Effector memory CD4-positive, alpha-beta T cell (primary cell): Measurements from ENCODE around the gene FARP1.

ENCODE experiments used
- DNase-seq, 3 donors: peaks; one replicate each; pipeline ENCODE4 v3.0.0-alpha.2; 2020
- H3K27ac ChIP-seq: 2 replicates; pipeline ENCODE4 v1.7.0; 2013; ENCODE audit warnings: mild to moderate bottlenecking, low read length, moderate library complexity; ENCODE audit not compliant: insufficient read depth, poor library complexity, severe bottlenecking
- H3K27me3 ChIP-seq: replicated peaks from 2 replicates; pipeline ENCODE4 v1.7.0; 2013; ENCODE audit warnings: mild to moderate bottlenecking, low read length; ENCODE audit not compliant: insufficient read depth, control insufficient read depth, poor library complexity, severe bottlenecking
- H3K36me3 ChIP-seq: 2 replicates; pipeline ENCODE4 v1.7.0; 2013; ENCODE audit warnings: mild to moderate bottlenecking, low read length, moderate library complexity; ENCODE audit not compliant: control insufficient read depth, insufficient read depth
- H3K4me1 ChIP-seq: 2 replicates; pipeline ENCODE4 v1.7.0; 2013; ENCODE audit warnings: low read length, mild to moderate bottlenecking; ENCODE audit not compliant: control insufficient read depth, insufficient read depth, poor library complexity, severe bottlenecking
- H3K4me3 ChIP-seq: 2 replicates; pipeline ENCODE4 v1.7.0; 2013; ENCODE audit warnings: low read length, low read depth, mild to moderate bottlenecking; ENCODE audit not compliant: insufficient read depth, poor library complexity, severe bottlenecking
- H3K9me3 ChIP-seq: 2 replicates; pipeline ENCODE4 v1.7.0; 2013; ENCODE audit warnings: mild to moderate bottlenecking, low read length, moderate library complexity; ENCODE audit not compliant: control insufficient read depth

Gene FARP1

GRCh38 chr13:98199480-98199879, 56.6 kb downstream of the FARP1 start:
- DNase-seq = no peak
- Histone ChIP-seq H3K36me3 (no peaks in the 10 kb centered on the region), H3K4me3 (no peak overlapping the region), H3K4me1 (no peaks in the 10 kb centered on the region), H3K27ac (no peak overlapping the region), H3K27me3 (no peaks in the 10 kb centered on the region), H3K9me3 (no peaks in the 10 kb centered on the region)

GRCh38 chr13:98200211-98200878, 57.5 kb downstream of the FARP1 start:
- no peak for DNase-seq
- H3K27ac ChIP-seq = no peak overlapping the region
- H3K4me1 ChIP-seq = no peaks in the 10 kb centered on the region
- H3K27me3 ChIP-seq = no peaks in the 10 kb centered on the region
- H3K9me3 ChIP-seq = no peaks in the 10 kb centered on the region
- no peaks in the 10 kb centered on the region for H3K36me3 ChIP-seq
- no peak overlapping the region for H3K4me3 ChIP-seq

- H3K36me3 ChIP-seq = no peaks in the 10 kb centered on the region
- H3K9me3 ChIP-seq = no peaks in the 10 kb centered on the region
- H3K4me3 ChIP-seq = no peak overlapping the region
- DNase-seq = no peak
- no peaks in the 10 kb centered on the region for H3K27me3 ChIP-seq
- no peak overlapping the region for H3K27ac ChIP-seq
- H3K4me1 ChIP-seq = no peaks in the 10 kb centered on the region
These were observed 58.3 kb downstream of the FARP1 start for GRCh38 chr13:98201189-98201588.

DNA sequence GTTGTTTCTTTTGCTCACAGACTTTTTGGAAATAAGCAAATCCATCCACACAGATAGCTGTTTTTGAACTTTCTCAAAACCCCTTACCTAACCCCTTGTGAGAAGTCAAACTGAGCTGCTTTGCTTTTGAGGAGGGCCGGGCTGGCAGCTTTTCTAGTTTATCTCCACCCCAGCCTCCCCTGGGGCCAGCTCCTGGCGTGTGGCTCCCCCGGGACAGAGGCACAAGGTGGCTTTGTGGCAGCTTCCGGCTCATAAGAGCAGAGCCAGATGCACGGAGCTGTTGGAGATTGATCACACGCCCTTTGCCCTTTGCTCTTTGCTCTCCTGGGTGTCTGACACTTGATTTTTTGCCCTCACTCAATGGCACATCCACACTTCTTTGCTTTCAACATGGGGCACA, 59.1 kb downstream of the FARP1 start:
- Histone ChIP-seq H3K9me3 (no peaks in the 10 kb centered on the region), H3K36me3 (no peaks in the 10 kb centered on the region), H3K4me3 (no peak overlapping the region), H3K27me3 (no peaks in the 10 kb centered on the region), H3K4me1 (no peaks in the 10 kb centered on the region), H3K27ac (no peak overlapping the region)
- no peak for DNase-seq

- Histone ChIP-seq H3K9me3 (no peaks in the 10 kb centered on the region), H3K4me1 (no peaks in the 10 kb centered on the region), H3K27me3 (no peaks in the 10 kb centered on the region), H3K4me3 (no peak overlapping the region), H3K36me3 (no peaks in the 10 kb centered on the region), H3K27ac (no peak overlapping the region)
- no peak for DNase-seq
These were observed 60.9 kb downstream of the FARP1 start for GRCh38 chr13:98203646-98204326.

GRCh38 chr13:98204546-98204945, 61.7 kb downstream of the FARP1 start:
- Histone ChIP-seq H3K4me1 (no peaks in the 10 kb centered on the region), H3K27me3 (no peaks in the 10 kb centered on the region), H3K36me3 (no peaks in the 10 kb centered on the region), H3K27ac (no peak overlapping the region), H3K9me3 (no peaks in the 10 kb centered on the region), H3K4me3 (no peak overlapping the region)
- no peak for DNase-seq

GRCh38 chr13:98206946-98207345, 64.1 kb downstream of the FARP1 start:
- no peaks in the 10 kb centered on the region for H3K4me1 ChIP-seq
- H3K27me3 ChIP-seq = no peaks in the 10 kb centered on the region
- H3K9me3 ChIP-seq = no peaks in the 10 kb centered on the region
- no peak for DNase-seq
- H3K36me3 ChIP-seq = no peaks in the 10 kb centered on the region
- no peak overlapping the region for H3K27ac ChIP-seq
- no peak overlapping the region for H3K4me3 ChIP-seq

GRCh38 chr13:98207416-98207815, 64.5 kb downstream of the FARP1 start:
- H3K27ac ChIP-seq = no peak overlapping the region
- no peaks in the 10 kb centered on the region for H3K27me3 ChIP-seq
- no peaks in the 10 kb centered on the region for H3K4me1 ChIP-seq
- no peaks in the 10 kb centered on the region for H3K36me3 ChIP-seq
- DNase-seq = no peak
- no peaks in the 10 kb centered on the region for H3K9me3 ChIP-seq
- no peak overlapping the region for H3K4me3 ChIP-seq

DNA sequence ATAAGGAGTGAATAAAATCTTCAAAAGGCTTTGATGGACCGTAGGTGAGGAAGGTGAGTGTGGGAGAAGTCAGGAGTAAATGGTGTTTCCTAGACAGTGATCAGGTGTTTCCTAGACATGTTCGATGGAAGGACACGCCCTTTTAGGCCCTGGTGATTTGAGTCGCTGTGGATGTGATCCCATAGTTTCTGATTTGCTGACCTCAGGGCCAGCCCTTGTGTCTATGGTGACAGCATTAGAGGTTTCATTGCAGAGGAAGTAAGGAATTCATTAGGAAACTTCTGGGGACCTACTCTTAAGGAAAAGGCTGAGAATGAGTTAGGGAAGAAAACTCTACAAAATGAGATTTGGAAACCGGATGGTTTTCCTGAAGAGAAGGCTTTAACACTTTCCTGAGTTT, 65.7 kb downstream of the FARP1 start:
- H3K27ac ChIP-seq = no peak overlapping the region
- H3K4me1 ChIP-seq = no peaks in the 10 kb centered on the region
- no peak for DNase-seq

DNA sequence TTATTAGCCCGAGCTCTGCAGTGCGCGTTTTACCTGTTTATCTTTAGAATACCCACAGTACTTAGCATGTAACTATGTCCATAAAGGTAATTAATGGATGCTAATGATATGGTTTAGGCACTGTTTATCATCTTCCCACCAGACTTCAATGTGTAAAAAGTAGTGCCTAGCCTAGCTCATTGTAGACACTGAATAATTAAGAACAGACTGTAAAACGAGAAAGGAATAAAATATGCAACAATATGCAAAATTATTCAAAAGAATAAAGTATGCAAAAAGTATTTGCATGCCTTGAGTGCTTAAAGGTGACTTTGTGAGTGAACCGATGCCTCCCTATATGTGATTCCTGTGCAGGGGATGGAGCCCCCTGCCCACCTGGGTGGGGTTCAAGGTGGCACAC, 69.9 kb downstream of the FARP1 start:
- Histone ChIP-seq H3K36me3 (no peaks in the 10 kb centered on the region), H3K9me3 (no peaks in the 10 kb centered on the region)

More for the DNA sequence above, 65.7 kb downstream of the FARP1 start:
- no peaks in the 10 kb centered on the region for H3K9me3 ChIP-seq
- H3K4me3 ChIP-seq = no peak overlapping the region
- H3K27me3 ChIP-seq = no peaks in the 10 kb centered on the region
- H3K36me3 ChIP-seq = no peaks in the 10 kb centered on the region

More for the DNA sequence above, 69.9 kb downstream of the FARP1 start:
- Histone ChIP-seq H3K4me3 (no peak overlapping the region), H3K27ac (no peak overlapping the region), H3K27me3 (no peaks in the 10 kb centered on the region), H3K4me1 (no peaks in the 10 kb centered on the region)
- no peak for DNase-seq
